Endothelial cell of umbilical vein (primary cell): ENCODE results near the gene ZNF101.

Experiments used
- EZH2 ChIP-seq: IDR thresholded peaks from 2 replicates; pipeline ENCODE4 v1.6.1; 2012; ENCODE audit warnings: borderline replicate concordance, low read depth, mild to moderate bottlenecking, moderate library complexity, low read length, inconsistent platforms; ENCODE audit not compliant: severe bottlenecking
- POLR2A ChIP-seq: IDR thresholded peaks from 2 replicates; pipeline ENCODE4 v1.6.1; 2012; ENCODE audit warnings: low read depth, mild to moderate bottlenecking, control low read depth, low read length
- TF ChIP-seq, protein P1 (sequence below), 2 donors: IDR thresholded peaks; 1 replicate in 1 of 2; 2 replicates in 1 of 2; pipeline ENCODE4 v1.5.1; 2011; ENCODE audit warnings: low read length in 2 of 2, mild to moderate bottlenecking in 2 of 2, moderate library complexity in 2 of 2, control low read depth in 1 of 2, inconsistent platforms in 1 of 2, low read depth in 1 of 2; ENCODE audit not compliant: insufficient read depth in 1 of 2; ENCODE audit errors: extremely low read depth in 1 of 2

DNA sequence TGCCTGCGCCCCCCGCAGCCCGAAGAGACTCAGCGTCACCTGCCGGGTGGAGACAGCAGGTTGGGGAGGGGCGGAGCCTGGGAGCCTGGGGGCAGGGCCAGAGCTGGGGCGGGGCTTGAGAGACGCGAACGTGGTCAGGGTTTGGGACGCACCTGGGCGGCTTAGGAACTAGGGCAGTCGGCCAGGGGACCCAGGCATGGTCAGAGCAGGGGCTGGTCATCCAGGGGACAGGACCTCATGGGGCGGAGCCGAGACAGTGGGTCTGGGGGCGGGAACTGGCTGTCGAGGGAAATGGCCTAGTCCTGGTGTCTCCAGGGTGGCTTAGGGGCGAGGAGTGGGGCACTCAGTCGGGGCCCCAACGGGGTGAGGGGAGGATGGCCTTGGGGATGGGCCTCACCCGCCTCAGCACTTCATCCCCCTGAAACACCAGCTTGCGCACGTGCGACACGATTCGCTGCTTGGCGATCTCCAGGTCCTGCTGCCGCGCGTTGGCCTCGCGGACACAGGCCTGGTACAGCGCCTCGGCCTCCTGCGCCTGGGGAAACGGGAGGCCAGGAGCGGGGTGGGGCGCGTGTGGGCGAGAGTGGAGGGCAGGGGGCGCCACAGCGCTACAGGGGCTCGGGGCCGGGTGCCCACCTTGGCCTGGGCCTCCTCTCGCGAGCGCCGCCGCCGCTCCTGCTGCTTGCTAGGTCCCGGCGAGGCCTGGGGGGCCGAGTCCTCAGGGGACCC is 31.0 kb upstream of the ZNF101 start:
- TF ChIP-seq POLR2A: no peak
- no peak for TF ChIP-seq EZH2
- TF ChIP-seq, protein P1, sequence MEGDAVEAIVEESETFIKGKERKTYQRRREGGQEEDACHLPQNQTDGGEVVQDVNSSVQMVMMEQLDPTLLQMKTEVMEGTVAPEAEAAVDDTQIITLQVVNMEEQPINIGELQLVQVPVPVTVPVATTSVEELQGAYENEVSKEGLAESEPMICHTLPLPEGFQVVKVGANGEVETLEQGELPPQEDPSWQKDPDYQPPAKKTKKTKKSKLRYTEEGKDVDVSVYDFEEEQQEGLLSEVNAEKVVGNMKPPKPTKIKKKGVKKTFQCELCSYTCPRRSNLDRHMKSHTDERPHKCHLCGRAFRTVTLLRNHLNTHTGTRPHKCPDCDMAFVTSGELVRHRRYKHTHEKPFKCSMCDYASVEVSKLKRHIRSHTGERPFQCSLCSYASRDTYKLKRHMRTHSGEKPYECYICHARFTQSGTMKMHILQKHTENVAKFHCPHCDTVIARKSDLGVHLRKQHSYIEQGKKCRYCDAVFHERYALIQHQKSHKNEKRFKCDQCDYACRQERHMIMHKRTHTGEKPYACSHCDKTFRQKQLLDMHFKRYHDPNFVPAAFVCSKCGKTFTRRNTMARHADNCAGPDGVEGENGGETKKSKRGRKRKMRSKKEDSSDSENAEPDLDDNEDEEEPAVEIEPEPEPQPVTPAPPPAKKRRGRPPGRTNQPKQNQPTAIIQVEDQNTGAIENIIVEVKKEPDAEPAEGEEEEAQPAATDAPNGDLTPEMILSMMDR (IDR thresholded peaks at IDR 0.05; ENCODE audit: extremely low read depth in 1 of 2, insufficient read depth in 1 of 2, low read depth in 1 of 2, low read length in 2 of 2): no peak
